ENCODE data around the gene COMTD1.

DNA sequence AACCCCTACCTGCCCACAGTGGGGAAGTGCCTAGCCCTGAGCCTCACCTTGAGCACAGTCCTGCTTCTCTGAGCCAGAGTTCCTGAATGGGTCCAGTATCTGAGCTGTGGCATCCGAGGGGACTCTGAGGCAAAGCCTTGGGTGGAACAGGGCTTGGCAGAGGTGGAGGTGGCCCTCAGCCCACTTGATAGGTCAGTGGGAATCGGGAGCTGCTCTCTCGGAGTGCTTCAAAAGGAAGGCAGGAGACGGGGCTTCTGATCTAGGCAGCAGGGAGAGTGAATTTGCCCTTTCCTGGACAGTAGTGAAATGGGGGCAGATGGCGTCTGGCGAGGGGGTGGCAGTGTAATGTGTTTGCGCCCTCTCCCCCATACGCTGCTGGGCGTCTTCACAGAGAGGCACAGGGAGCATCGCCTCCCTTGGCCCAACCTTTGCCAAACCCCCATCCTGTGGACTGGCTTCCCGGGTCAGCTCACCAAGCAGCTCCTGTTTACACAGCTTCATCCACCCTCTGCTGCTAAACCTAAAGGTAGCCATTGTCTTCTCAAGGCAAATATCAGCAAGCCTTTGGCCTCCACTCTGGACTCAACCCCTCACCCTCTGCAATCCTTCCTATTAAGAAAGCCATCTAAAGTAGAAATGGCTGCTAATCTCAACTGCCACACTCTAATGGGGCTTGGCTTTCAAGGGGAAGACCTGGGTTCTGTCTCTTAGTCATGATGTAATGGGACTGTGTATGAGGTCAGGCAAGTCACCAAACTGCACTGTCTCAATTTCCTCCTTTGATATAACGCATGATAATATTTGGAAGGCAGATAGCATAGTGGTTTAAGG lies 46.3 kb downstream of the COMTD1 start:
- TF ChIP-seq, protein P1, sequence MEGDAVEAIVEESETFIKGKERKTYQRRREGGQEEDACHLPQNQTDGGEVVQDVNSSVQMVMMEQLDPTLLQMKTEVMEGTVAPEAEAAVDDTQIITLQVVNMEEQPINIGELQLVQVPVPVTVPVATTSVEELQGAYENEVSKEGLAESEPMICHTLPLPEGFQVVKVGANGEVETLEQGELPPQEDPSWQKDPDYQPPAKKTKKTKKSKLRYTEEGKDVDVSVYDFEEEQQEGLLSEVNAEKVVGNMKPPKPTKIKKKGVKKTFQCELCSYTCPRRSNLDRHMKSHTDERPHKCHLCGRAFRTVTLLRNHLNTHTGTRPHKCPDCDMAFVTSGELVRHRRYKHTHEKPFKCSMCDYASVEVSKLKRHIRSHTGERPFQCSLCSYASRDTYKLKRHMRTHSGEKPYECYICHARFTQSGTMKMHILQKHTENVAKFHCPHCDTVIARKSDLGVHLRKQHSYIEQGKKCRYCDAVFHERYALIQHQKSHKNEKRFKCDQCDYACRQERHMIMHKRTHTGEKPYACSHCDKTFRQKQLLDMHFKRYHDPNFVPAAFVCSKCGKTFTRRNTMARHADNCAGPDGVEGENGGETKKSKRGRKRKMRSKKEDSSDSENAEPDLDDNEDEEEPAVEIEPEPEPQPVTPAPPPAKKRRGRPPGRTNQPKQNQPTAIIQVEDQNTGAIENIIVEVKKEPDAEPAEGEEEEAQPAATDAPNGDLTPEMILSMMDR (IDR thresholded peaks at IDR 0.05): no peak
- TF ChIP-seq POLR2A (IDR thresholded peaks at IDR 0.05) (no peak), POLR2AphosphoS5 (IDR thresholded peaks at IDR 0.05) (no peak)
